ENCODE measurements around the gene FUT3.

FUT3 gene

GRCh38 chr19:5825178-5825577, 26.1 kb downstream of the FUT3 start:
- no peak for DNase-seq (ENCODE audit: low spot score)

GRCh38 chr19:5824751-5825150, 26.5 kb downstream of the FUT3 start:
- DNase-seq (ENCODE audit: low spot score): no peak

DNA sequence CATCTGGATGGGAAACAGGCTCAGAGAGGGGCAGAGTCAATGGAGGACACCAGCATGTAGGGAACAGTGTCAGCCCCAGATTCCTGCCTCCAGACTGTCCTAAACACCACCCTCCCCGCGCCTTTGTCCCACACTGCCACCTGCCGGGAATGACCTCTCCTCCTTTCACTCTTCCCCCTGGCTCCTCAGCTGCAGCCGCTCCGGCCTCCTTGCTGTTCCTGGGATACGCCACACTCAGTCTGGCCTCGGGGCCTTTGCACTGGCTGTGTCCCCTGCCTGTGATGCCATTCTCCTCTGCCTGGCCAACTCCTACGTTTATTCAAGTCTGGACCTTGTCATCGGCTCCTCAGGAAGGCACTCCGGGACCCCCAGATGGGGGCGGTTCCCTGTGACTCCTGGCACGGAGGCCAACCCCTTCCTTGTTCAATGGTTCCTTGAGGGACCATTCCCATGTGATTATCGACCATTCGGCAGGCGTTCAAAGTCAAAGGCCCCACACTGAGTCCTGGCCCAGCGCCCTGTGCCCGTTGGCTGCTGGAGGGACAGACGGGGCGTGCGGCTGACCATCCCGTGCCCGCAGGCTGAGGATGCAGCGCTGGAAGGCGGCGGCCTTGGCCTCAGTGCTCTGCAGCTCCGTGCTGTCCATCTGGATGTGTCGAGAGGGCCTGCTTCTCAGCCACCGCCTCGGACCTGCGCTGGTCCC, 27.5 kb downstream of the FUT3 start:
- DNase-seq (ENCODE audit: low spot score): peak; percentile 52

GRCh38 chr19:5822181-5822844, 28.9 kb downstream of the FUT3 start:
- DNase-seq (ENCODE audit: low spot score): no peak

- no peak for DNase-seq (ENCODE audit: low spot score)
Measured at GRCh38 chr19:5821521-5822180, 29.6 kb downstream of the FUT3 start.

GRCh38 chr19:5820785-5821184, 30.5 kb downstream of the FUT3 start:
- no peak for DNase-seq (ENCODE audit: low spot score)

DNA sequence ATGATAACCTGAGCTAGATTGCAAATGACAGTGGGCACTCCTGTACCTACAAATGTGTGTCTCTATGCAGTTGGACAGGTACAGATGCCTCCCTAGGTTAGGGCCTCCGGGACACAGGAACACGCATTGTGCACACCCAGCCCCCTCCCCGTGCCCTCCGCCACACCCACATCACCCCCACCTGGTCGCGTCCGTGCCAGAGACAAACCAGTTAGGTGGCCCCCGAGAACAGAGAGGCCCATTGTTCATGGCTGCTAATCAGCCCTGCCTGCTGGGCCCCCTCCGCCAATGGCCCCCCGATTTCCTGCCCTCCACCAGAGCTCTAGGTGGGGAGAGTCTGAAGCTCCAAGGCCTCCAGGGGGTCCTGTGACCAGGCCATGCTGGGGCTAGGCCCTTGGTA, 32.7 kb downstream of the FUT3 start:
- DNase-seq (ENCODE audit: low spot score): no peak

GRCh38 chr19:5817218-5817617, 34.0 kb downstream of the FUT3 start:
- no peak for DNase-seq (ENCODE audit: low spot score)

DNA sequence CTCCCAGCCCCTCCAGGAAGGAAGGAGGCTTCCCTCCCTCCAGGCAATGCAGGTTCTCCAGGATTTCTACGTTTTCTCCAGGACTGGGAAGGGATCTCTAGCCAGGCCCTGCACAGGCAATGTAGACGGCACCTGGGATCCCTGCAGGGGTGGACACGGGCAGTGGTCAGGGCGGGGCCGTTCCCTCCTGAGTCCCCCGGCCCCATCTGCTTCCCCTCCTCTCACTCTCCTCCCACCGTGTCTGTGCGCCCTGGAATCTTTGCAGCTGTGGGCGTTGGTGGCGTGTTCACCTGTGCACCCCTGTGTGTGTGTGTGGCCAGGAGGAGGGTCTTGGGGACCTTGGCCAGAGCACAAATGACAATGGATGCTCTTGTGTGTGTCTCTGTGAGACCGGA, 36.4 kb downstream of the FUT3 start:
- no peak for DNase-seq (ENCODE audit: low spot score)

DNA sequence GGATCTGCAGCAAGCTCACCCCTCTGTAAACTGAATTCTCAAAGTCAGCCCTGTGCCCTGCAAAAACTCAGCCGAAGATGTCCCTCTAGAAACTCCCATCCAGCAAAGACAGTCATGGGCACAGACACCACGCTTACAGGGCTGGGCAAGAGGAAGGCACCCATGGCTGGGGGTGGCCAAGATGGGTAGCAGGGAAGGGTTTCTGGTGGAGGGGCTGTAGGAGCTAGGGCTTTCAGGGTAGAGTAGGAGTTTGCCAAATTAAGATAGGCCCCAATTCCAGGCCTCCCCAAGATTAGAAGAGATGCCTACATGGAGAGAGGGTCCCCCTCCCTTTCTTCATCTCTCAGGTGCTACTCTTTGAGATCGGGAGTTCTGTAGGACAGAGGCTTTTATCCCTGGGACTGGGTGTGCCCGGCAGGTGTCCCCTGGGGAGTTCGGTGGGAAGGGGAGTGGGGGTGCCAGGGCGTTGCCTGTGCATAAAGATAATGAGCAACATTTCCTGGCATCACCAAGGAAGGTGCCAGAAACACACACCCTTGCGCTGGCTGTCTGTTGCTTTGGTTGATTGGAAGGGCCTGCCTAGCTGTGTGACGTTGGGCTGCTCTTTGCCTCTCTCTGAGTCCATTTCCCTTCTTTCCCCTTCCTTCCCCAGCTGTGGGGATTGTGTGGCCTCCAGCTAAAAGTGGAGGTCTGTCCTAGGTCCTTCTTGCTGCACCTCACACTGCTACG, 37.0 kb downstream of the FUT3 start:
- DNase-seq (ENCODE audit: low spot score): no peak

- no peak for DNase-seq (ENCODE audit: low spot score)
Measured at GRCh38 chr19:5811117-5811516, 40.1 kb downstream of the FUT3 start.

GRCh38 chr19:5809469-5809868, 41.8 kb downstream of the FUT3 start:
- no peak for DNase-seq (ENCODE audit: low spot score)

- no peak for DNase-seq (ENCODE audit: low spot score)
Measured at GRCh38 chr19:5809053-5809452, 42.2 kb downstream of the FUT3 start.

DNA sequence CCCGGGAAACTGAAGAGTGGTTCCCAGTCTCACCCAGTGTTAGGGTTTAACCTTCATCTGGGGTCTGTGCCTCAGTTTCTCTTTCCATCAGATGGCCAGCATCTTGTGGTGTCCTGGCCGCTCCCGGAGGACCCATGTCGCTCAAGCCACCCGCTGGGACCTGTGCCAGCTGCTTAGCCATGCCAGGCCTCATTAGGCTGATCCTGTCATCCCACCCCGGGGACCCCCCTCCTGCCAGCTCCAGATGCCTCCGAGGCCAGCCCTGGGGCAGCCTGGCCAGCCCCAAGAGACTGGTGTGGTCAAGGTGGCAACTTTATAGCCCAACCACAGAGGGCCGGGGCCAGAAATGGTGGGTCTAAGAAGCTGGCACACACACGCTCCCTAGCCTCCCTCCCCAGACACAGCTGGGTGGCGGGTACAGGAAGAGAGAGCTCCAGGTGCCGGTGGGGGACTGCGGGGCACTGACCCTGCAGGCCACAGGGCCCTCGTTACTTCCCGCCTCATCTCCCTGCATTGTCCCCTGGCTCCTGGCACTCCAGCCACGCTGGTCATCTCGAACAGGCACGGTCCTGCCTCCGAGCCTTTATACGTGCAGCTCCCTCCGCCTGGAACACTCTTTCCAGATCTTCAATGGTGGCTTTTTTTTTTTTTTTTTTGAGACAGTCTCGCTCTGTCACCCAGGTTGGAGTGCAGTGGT, 43.0 kb downstream of the FUT3 start:
- DNase-seq (ENCODE audit: low spot score): no peak

GRCh38 chr19:5806905-5807304, 44.3 kb downstream of the FUT3 start:
- no peak for DNase-seq (ENCODE audit: low spot score)

DNA sequence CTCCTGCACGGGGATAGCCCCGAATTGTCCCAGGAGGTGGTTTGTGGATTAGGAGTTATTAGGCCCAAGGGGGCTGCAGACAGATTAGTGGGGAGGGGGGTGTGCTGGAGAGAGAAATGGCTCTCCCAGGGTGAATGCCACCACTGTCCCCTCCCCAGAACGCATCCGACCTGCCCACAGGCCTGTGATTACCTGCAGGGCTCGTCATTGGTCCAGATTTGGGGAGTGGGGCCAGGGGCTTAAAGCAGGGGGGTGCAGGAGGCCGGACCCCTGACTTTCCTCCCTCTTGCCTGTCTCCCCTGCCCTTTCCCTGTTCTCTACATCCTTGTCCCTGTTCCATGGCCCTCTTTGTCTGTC, 45.1 kb downstream of the FUT3 start:
- DNase-seq (ENCODE audit: low spot score): no peak

GRCh38 chr19:5805462-5806132, 45.7 kb downstream of the FUT3 start:
- peak; percentile 64 for DNase-seq (ENCODE audit: low spot score)

- DNase-seq (ENCODE audit: low spot score): no peak
Measured at GRCh38 chr19:5804516-5805461, 46.5 kb downstream of the FUT3 start, which contains the start of gene NRTN. Gene NRTN (plus strand): TSS chr19:5805067. CDS start chr19:5824166, 19,099 bp downstream.

- peak; percentile 87 for DNase-seq (ENCODE audit: low spot score)
Measured at GRCh38 chr19:5803752-5804515, 47.3 kb downstream of the FUT3 start.

Measured in SK-N-DZ (cell line).